ENCODE data around the gene PYROXD2. TPM values are rescaled to one million over a fixed set of nuclear protein-coding genes. Genes with fewer than 3 reads are reported as not detected.

The PYROXD2 gene
- total and polyA plus RNA-seq, 12 donors: 4.6 to 70.6 (median 28.3) TPM

DNA sequence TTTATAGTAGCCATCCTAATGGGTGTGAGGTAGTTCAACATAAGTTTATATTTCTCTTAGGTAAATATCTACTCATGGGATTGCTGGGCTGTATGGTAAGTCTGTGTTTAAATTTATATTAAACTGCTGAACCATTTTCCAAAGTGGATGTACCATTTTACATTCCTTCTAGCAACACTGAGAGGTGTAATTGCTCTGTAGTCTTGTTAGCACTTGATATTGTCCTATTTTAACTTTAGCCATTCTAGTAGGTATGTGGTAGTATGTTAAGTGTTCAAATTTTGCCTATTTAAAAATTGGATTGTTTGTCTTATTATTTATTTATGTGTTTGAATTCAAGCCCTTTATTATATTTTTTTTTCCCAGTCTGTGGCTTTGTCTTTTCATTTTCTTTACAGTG, 34.3 kb upstream of the PYROXD2 start:
- intact Hi-C loops (cut with DNase I): no loop called here
- no peaks in the 10 kb centered on the region for H3K27me3 ChIP-seq
- TF ChIP-seq, protein P1, sequence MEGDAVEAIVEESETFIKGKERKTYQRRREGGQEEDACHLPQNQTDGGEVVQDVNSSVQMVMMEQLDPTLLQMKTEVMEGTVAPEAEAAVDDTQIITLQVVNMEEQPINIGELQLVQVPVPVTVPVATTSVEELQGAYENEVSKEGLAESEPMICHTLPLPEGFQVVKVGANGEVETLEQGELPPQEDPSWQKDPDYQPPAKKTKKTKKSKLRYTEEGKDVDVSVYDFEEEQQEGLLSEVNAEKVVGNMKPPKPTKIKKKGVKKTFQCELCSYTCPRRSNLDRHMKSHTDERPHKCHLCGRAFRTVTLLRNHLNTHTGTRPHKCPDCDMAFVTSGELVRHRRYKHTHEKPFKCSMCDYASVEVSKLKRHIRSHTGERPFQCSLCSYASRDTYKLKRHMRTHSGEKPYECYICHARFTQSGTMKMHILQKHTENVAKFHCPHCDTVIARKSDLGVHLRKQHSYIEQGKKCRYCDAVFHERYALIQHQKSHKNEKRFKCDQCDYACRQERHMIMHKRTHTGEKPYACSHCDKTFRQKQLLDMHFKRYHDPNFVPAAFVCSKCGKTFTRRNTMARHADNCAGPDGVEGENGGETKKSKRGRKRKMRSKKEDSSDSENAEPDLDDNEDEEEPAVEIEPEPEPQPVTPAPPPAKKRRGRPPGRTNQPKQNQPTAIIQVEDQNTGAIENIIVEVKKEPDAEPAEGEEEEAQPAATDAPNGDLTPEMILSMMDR (IDR thresholded peaks at IDR 0.05): no peak
- no peak for TF ChIP-seq POLR2A (IDR thresholded peaks at IDR 0.05)

DNA sequence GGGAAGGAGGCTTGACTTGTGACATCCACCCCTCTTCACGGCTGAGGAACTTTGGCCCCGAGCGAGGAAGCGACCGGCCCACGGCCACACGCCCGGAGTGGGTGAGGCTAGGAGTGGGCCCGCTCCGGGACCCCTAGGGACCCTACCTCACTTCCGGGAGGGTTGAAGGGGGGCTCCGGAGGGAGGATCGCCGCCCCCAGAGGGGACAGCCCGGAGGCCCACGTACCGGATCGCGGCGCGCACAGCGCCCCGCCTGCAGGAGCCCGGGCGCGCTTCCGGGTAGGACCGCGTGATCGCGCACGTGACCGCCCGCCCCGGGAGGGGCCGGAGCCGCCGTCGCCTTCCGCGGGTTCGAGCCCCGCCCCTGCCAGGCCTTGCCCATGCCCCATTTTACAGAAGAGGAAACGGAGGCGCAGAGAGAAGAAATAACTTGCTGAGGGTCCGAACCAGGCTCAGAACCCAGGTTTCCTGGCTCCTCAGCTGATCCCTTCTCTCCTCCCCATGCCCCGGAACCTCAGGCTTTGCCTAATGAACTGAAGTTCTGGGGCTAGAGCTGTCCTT, 31.8 kb upstream of the PYROXD2 start, which contains the start of gene HPS1:
HPS1 (minus strand) TSS at position 275 of the 561 bp plus-strand sequence. CDS start 3,695 bp downstream, outside the sequence.
- Histone ChIP-seq H3K27ac (peak within 1 kb of the TSS; percentile 84 to 96 (median 93)), H3K4me3 (peak within 1 kb of the TSS; percentile 54 to 89 (median 80)), H3K4me1 (replicated peaks in 1 of 2) (peaks cover 5 to 10% of the 10 kb centered on the region in 2 donors), H3K27me3 (no peaks in the 10 kb centered on the region), H3K36me3 (replicated peaks in 1 of 2) (peaks cover 0 to 30% of the 10 kb centered on the region in 2 donors), H3K9me3 (replicated peaks in 1 of 3) (no peaks in the 10 kb centered on the region)
- DNase-seq: peak; percentile 73 to 85 (median 82)
- 2 to 4% (median 2%) methylated on average over 21 to 47 of the region's 47 CpGs; no CpG with 5 or more reads in 1 of the 4 donors for WGBS, 4 donors
- intact Hi-C loops (cut with DNase I): no loop called here
- TF ChIP-seq POLR2A (IDR thresholded peaks at IDR 0.05): peak; percentile 62 to 81
- TF ChIP-seq, protein P1 (IDR thresholded peaks at IDR 0.05): no peak

More for the DNA sequence above, 34.3 kb upstream of the PYROXD2 start:
- no peak for DNase-seq
- H3K4me3 ChIP-seq: no peak overlapping the region
- H3K27ac ChIP-seq: no peak overlapping the region
- peaks cover 5 to 10% of the 10 kb centered on the region in 2 donors for H3K4me1 ChIP-seq (replicated peaks in 1 of 2)
- H3K36me3 ChIP-seq (replicated peaks in 1 of 2): peaks cover 0 to 10% of the 10 kb centered on the region in 2 donors
- H3K9me3 ChIP-seq (replicated peaks in 1 of 3): no peaks in the 10 kb centered on the region

DNA sequence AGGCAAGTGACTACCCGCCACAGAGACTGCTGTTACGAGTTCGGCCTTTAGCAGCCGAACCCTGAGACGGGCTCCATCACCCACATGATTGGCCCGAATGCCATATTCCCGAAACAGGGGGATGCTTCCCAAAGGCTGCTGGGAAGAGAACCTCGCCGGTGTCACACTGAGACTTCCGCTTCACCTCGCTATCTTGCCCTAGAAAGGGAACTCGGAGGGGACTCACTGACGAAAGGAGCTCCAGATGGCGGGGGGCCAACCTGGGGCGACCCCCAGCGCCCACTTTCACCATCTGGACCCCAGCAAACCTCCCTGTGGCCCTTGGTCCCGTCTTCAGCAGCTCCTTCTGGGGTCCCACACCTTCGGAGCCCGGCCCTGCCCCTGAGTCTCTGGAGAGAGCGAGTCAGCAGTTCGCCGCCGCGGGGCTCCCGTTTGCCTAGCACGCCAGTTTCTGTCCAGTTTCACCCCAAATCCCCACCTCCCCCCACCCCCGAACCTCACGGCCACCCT, 31.2 kb upstream of the PYROXD2 start:
- 1 to 2% (median 2%) methylated on average over 18 to 28 of the region's 28 CpGs for WGBS, 4 donors
- no peak for TF ChIP-seq POLR2A (IDR thresholded peaks at IDR 0.05)
- TF ChIP-seq, protein P1 (IDR thresholded peaks at IDR 0.05): no peak
- H3K4me3 ChIP-seq: peak overlapping the region; percentile 54 to 89 (median 80)
- intact Hi-C loops (cut with DNase I): no loop called here
- H3K4me1 ChIP-seq (replicated peaks in 1 of 2): peaks cover 5 to 10% of the 10 kb centered on the region in 2 donors
- H3K27ac ChIP-seq: peak overlapping the region; percentile 84 to 96 (median 93)
- H3K9me3 ChIP-seq (replicated peaks in 1 of 3): no peaks in the 10 kb centered on the region
- H3K36me3 ChIP-seq (replicated peaks in 1 of 2): peaks cover 0 to 35% of the 10 kb centered on the region in 2 donors
- H3K27me3 ChIP-seq: no peaks in the 10 kb centered on the region
- DNase-seq: peak; percentile 41 to 75 (median 55)

DNA sequence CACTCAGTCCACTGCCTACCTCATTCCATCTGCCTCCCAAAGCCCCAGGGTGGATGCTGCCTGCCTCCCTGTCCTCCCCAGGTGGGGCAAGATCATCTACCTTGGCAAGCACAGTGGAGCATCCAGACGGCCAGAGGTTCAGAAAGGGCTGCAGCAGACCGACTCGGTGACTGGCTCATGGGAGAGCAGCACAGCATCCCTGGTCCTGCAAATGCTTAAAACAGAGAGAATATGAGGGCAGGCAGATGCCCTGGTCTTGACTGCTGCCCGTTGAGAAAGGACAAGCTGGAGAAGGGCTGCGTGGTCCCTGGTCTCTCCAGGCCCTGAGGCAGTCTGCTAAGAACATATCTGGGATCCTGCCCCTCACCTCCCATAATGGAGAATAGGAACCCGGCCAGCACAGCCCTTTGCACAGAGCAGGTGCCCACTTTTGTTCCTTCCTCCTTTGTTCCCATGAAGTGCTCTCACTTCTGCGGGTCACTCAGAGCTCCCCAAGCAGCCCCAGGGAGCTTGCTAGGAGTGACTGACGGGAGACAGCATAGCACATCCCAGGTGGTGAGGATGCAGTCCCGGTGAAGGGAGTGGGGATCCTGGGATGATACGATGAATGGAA, 30.3 kb upstream of the PYROXD2 start:
- intact Hi-C loops (cut with DNase I): no loop called here
- Histone ChIP-seq H3K4me1 (replicated peaks in 1 of 2) (peaks cover 5 to 12% of the 10 kb centered on the region in 2 donors), H3K9me3 (replicated peaks in 1 of 3) (no peaks in the 10 kb centered on the region), H3K36me3 (replicated peaks in 1 of 2) (peaks cover 0 to 35% of the 10 kb centered on the region in 2 donors), H3K27ac (peak overlapping the region in 2 of 5 donors; percentile 93 to 96), H3K27me3 (no peaks in the 10 kb centered on the region), H3K4me3 (peak overlapping the region in 1 of 4 donors; percentile 86)
- TF ChIP-seq, protein P1 (IDR thresholded peaks at IDR 0.05): no peak
- no peak for TF ChIP-seq POLR2A (IDR thresholded peaks at IDR 0.05)
- WGBS, 4 donors: 74 to 84% (median 79%) methylated on average over 6 to 10 of the region's 10 CpGs
- no peak for DNase-seq
